Liver (tissue), 9 donors: ENCODE data around the gene RARRES2. TPM values are rescaled to one million over a fixed set of nuclear protein-coding genes. Genes with fewer than 3 reads are reported as not detected.

Source experiments
- DNase-seq: peaks from one replicate; pipeline ENCODE4 v3.0.0-alpha.2; 2017; ENCODE audit warnings: low spot score
- H3K27ac ChIP-seq, 2 donors: one replicate each; pipeline ENCODE4 v1.7.0; 2013; ENCODE audit warnings: inconsistent platforms in 2 of 2, low read length in 2 of 2, control low read depth in 1 of 2, low read depth in 1 of 2, mild to moderate bottlenecking in 1 of 2
- H3K27me3 ChIP-seq, 4 donors: one replicate each; pipeline versions ENCODE4 v1.6.1 to v1.7.0; 2013; ENCODE audit warnings: low read length in 3 of 4, inconsistent platforms in 1 of 4, mild to moderate bottlenecking in 1 of 4, moderate library complexity in 1 of 4; ENCODE audit not compliant: control insufficient read depth in 4 of 4, insufficient read depth in 4 of 4
- H3K36me3 ChIP-seq, 4 donors: one replicate each; pipeline versions ENCODE4 v1.6.1 to v1.7.0; 2013; ENCODE audit warnings: low read length in 3 of 4, mild to moderate bottlenecking in 3 of 4, low read depth in 1 of 4, moderate library complexity in 1 of 4; ENCODE audit not compliant: control insufficient read depth in 4 of 4, insufficient read depth in 3 of 4
- H3K4me1 ChIP-seq, 4 donors: one replicate each; pipeline versions ENCODE4 v1.6.1 to v1.7.0; 2013; ENCODE audit warnings: low read length in 3 of 4, mild to moderate bottlenecking in 3 of 4, moderate library complexity in 1 of 4; ENCODE audit not compliant: control insufficient read depth in 4 of 4, insufficient read depth in 4 of 4
- H3K4me3 ChIP-seq, 3 donors: one replicate each; pipeline versions ENCODE4 v1.6.1 to v1.7.0; 2013; ENCODE audit warnings: low read length in 3 of 3, control low read depth in 1 of 3, low read depth in 1 of 3, mild to moderate bottlenecking in 1 of 3
- H3K9ac ChIP-seq, 2 donors: one replicate each; pipeline ENCODE4 v1.7.0; 2013; ENCODE audit warnings: low read length in 2 of 2, mild to moderate bottlenecking in 2 of 2, moderate library complexity in 2 of 2, control low read depth in 1 of 2, low read depth in 1 of 2
- H3K9me3 ChIP-seq, 4 donors: one replicate each; pipeline versions ENCODE4 v1.6.1 to v1.7.0; 2013; ENCODE audit warnings: low read length in 3 of 4; ENCODE audit not compliant: control insufficient read depth in 4 of 4
- EGR1 ChIP-seq, 2 donors: IDR thresholded peaks; 2 replicates each; pipeline ENCODE4 v1.6.1; 2016 to 2018; ENCODE audit warnings: antibody characterized with exemption in 2 of 2, low read depth in 2 of 2
- FOXA1 ChIP-seq: IDR thresholded peaks from 2 replicates; pipeline ENCODE4 v1.6.1; 2016; ENCODE audit warnings: antibody characterized with exemption
- FOXA2 ChIP-seq: IDR thresholded peaks from 2 replicates; pipeline ENCODE4 v1.6.1; 2016; ENCODE audit warnings: antibody characterized with exemption
- GABPA ChIP-seq, 2 donors: IDR thresholded peaks in 1 of 2; conservative IDR thresholded peaks in 1 of 2; 2 replicates each; pipeline ENCODE4 v1.6.1; 2016; ENCODE audit warnings: antibody characterized with exemption in 2 of 2, mild to moderate bottlenecking in 1 of 2, moderate library complexity in 1 of 2
- HNF4A ChIP-seq, 2 donors: conservative IDR thresholded peaks; 2 replicates each; pipeline ENCODE4 v1.6.1; 2016; ENCODE audit warnings: antibody characterized with exemption in 2 of 2, mild to moderate bottlenecking in 2 of 2
- HNF4G ChIP-seq: IDR thresholded peaks from 2 replicates; pipeline ENCODE4 v1.6.1; 2016; ENCODE audit warnings: antibody characterized with exemption
- JUND ChIP-seq, 2 donors: IDR thresholded peaks; 2 replicates each; pipeline ENCODE4 v1.6.1; 2016; ENCODE audit warnings: antibody characterized with exemption in 2 of 2
- NR2F2 ChIP-seq: IDR thresholded peaks from 2 replicates; pipeline ENCODE4 v1.6.1; 2016; ENCODE audit warnings: antibody characterized with exemption
- RAD21 ChIP-seq, 2 donors: IDR thresholded peaks; 2 replicates each; pipeline ENCODE4 v1.6.1; 2016; ENCODE audit warnings: antibody characterized with exemption in 2 of 2, mild to moderate bottlenecking in 2 of 2
- RXRA ChIP-seq, 2 donors: IDR thresholded peaks; 2 replicates each; pipeline ENCODE4 v1.6.1; 2017 to 2018; ENCODE audit warnings: antibody characterized with exemption in 2 of 2, mild to moderate bottlenecking in 1 of 2
- SP1 ChIP-seq: IDR thresholded peaks from 2 replicates; pipeline ENCODE4 v1.6.1; 2018; ENCODE audit warnings: antibody characterized with exemption, mild to moderate bottlenecking
- TAF1 ChIP-seq: conservative IDR thresholded peaks from 2 replicates; pipeline ENCODE4 v1.6.1; 2016; ENCODE audit warnings: antibody characterized with exemption, mild to moderate bottlenecking
- YY1 ChIP-seq: IDR thresholded peaks from 2 replicates; pipeline ENCODE4 v1.6.1; 2016; ENCODE audit warnings: antibody characterized with exemption, mild to moderate bottlenecking
- WGBS: extraction: QIAGEN DNeasy Blood & Tissue Kit; methylation state at CpG from one replicate; pipeline ENCODE4 v1.1.7; 2013; 5-methylcytosine and 5-hydroxymethylcytosine counted together
- polyA plus RNA-seq, 2 donors: library from polyadenylated mRNA; stranded (reverse) in 1 of 2; unstranded in 1 of 2; fragments of 200-250 nt in 1 of 2; fragments of >200 nt in 1 of 2; fragmentation: Nextera tagmentation in 1 of 2; extraction: Ambion mirVana in 1 of 2; gene quantifications; one replicate each; pipeline versions ENCODE4 v1.2.1 to v1.2.3, GENCODE V29; 2013 to 2015
- total RNA-seq, 2 donors: library from RNA; depleted of rRNA; stranded (reverse); fragments of >200 nt; gene quantifications; one replicate each; pipeline ENCODE4 v1.2.3, GENCODE V29; 2014
- TF ChIP-seq, protein P1 (sequence below): IDR thresholded peaks from 2 replicates; pipeline ENCODE4 v1.6.1; 2016; ENCODE audit warnings: antibody characterized with exemption
- TF ChIP-seq, protein P2 (sequence below): IDR thresholded peaks from 2 replicates; pipeline ENCODE4 v1.6.1; 2016; ENCODE audit warnings: antibody characterized with exemption
- TF ChIP-seq, protein P3 (sequence below): IDR thresholded peaks from 2 replicates; pipeline ENCODE4 v1.6.1; 2016; ENCODE audit warnings: antibody characterized with exemption
- TF ChIP-seq, protein P4 (sequence below): IDR thresholded peaks from 2 replicates; pipeline ENCODE4 v1.6.1; 2016; ENCODE audit warnings: antibody characterized with exemption, mild to moderate bottlenecking
- TF ChIP-seq, protein P5 (sequence below): fragments of 150-350 bp; IDR thresholded peaks from 2 replicates; pipeline ENCODE4 v1.5.1; 2017; ENCODE audit warnings: improper control_type of control experiment, low read depth, low read length; ENCODE audit not compliant: missing input control
- donor health status: healthy.
- donor health status: healthy.
- donor health status: healthy.
- donor health status: healthy.
- donor health status: healthy.

The RARRES2 gene
- total and polyA plus RNA-seq, 4 donors: 149 to 1,915 (median 842) TPM

DNA sequence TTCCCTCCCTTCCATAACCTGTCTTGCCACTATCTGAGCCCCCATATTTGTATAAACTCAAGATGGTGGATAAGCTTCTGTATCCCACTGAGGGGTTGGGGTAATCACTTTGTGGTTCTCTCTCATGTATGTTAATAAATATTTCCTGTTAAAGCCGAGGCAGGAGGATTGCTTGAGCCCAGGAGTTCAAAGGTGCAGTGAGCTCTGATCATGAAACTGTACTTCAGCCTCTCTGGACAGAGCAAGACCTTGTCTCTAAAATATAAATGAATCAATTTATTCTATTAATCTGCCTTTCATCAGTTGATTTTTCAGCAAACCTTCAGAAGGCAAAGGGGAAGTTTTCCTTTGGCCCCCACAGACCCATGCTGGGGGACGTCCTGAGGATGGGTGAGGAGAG is 1.8 kb upstream of the RARRES2 start:
- TF ChIP-seq EGR1 (IDR thresholded peaks at IDR 0.05; ENCODE audit: low read depth in 2 of 2) (no peak), FOXA1 (no peak), SP1 (peak; percentile 60), TAF1 (no peak), YY1 (no peak), HNF4G (peak; percentile 54), HNF4A (conservative IDR thresholded peaks at IDR 0.05) (peak; percentile 91 to 93), JUND (IDR thresholded peaks at IDR 0.05) (peak in 1 of 2 donors; percentile 17), NR2F2 (no peak), GABPA (IDR thresholded peaks at IDR 0.05 in 1 of 2, conservative IDR thresholded peaks at IDR 0.05 in 1 of 2) (no peak), RAD21 (IDR thresholded peaks at IDR 0.05) (peak; percentile 17 to 19), RXRA (IDR thresholded peaks at IDR 0.05) (peak in 1 of 2 donors; percentile 72), FOXA2 (no peak)
- TF ChIP-seq, protein P1, sequence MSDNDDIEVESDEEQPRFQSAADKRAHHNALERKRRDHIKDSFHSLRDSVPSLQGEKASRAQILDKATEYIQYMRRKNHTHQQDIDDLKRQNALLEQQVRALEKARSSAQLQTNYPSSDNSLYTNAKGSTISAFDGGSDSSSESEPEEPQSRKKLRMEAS: no peak
- TF ChIP-seq, protein P2, sequence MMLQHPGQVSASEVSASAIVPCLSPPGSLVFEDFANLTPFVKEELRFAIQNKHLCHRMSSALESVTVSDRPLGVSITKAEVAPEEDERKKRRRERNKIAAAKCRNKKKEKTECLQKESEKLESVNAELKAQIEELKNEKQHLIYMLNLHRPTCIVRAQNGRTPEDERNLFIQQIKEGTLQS: no peak
- TF ChIP-seq, protein P3, sequence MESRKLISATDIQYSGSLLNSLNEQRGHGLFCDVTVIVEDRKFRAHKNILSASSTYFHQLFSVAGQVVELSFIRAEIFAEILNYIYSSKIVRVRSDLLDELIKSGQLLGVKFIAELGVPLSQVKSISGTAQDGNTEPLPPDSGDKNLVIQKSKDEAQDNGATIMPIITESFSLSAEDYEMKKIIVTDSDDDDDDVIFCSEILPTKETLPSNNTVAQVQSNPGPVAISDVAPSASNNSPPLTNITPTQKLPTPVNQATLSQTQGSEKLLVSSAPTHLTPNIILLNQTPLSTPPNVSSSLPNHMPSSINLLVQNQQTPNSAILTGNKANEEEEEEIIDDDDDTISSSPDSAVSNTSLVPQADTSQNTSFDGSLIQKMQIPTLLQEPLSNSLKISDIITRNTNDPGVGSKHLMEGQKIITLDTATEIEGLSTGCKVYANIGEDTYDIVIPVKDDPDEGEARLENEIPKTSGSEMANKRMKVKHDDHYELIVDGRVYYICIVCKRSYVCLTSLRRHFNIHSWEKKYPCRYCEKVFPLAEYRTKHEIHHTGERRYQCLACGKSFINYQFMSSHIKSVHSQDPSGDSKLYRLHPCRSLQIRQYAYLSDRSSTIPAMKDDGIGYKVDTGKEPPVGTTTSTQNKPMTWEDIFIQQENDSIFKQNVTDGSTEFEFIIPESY: no peak
- TF ChIP-seq, protein P4, sequence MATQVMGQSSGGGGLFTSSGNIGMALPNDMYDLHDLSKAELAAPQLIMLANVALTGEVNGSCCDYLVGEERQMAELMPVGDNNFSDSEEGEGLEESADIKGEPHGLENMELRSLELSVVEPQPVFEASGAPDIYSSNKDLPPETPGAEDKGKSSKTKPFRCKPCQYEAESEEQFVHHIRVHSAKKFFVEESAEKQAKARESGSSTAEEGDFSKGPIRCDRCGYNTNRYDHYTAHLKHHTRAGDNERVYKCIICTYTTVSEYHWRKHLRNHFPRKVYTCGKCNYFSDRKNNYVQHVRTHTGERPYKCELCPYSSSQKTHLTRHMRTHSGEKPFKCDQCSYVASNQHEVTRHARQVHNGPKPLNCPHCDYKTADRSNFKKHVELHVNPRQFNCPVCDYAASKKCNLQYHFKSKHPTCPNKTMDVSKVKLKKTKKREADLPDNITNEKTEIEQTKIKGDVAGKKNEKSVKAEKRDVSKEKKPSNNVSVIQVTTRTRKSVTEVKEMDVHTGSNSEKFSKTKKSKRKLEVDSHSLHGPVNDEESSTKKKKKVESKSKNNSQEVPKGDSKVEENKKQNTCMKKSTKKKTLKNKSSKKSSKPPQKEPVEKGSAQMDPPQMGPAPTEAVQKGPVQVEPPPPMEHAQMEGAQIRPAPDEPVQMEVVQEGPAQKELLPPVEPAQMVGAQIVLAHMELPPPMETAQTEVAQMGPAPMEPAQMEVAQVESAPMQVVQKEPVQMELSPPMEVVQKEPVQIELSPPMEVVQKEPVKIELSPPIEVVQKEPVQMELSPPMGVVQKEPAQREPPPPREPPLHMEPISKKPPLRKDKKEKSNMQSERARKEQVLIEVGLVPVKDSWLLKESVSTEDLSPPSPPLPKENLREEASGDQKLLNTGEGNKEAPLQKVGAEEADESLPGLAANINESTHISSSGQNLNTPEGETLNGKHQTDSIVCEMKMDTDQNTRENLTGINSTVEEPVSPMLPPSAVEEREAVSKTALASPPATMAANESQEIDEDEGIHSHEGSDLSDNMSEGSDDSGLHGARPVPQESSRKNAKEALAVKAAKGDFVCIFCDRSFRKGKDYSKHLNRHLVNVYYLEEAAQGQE: peak; percentile 26
- TF ChIP-seq, protein P5, sequence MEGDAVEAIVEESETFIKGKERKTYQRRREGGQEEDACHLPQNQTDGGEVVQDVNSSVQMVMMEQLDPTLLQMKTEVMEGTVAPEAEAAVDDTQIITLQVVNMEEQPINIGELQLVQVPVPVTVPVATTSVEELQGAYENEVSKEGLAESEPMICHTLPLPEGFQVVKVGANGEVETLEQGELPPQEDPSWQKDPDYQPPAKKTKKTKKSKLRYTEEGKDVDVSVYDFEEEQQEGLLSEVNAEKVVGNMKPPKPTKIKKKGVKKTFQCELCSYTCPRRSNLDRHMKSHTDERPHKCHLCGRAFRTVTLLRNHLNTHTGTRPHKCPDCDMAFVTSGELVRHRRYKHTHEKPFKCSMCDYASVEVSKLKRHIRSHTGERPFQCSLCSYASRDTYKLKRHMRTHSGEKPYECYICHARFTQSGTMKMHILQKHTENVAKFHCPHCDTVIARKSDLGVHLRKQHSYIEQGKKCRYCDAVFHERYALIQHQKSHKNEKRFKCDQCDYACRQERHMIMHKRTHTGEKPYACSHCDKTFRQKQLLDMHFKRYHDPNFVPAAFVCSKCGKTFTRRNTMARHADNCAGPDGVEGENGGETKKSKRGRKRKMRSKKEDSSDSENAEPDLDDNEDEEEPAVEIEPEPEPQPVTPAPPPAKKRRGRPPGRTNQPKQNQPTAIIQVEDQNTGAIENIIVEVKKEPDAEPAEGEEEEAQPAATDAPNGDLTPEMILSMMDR: no peak
- Histone ChIP-seq H3K36me3 (peaks cover 0 to 2% (median 0%) of the 10 kb centered on the region in 4 donors), H3K4me3 (no peak overlapping the region), H3K4me1 (peaks cover 10 to 44% (median 40%) of the 10 kb centered on the region in 4 donors), H3K27ac (peak overlapping the region; percentile 14 to 55), H3K9ac (no peak overlapping the region), H3K27me3 (no peaks in the 10 kb centered on the region), H3K9me3 (no peaks in the 10 kb centered on the region)
- DNase-seq: no peak
- WGBS: 41% methylated on average over 2 of the region's 2 CpGs
